Liver (tissue), 9 donors: ENCODE data around the gene CABCOCO1. TPM values are rescaled to one million over a fixed set of nuclear protein-coding genes. Genes with fewer than 3 reads are reported as not detected.

Experiments
- DNase-seq: peaks from one replicate; pipeline ENCODE4 v3.0.0-alpha.2; 2017; ENCODE audit warnings: low spot score
- H3K27ac ChIP-seq, 2 donors: one replicate each; pipeline ENCODE4 v1.7.0; 2013; ENCODE audit warnings: inconsistent platforms in 2 of 2, low read length in 2 of 2, control low read depth in 1 of 2, low read depth in 1 of 2, mild to moderate bottlenecking in 1 of 2
- H3K27me3 ChIP-seq, 4 donors: one replicate each; pipeline versions ENCODE4 v1.6.1 to v1.7.0; 2013; ENCODE audit warnings: low read length in 3 of 4, inconsistent platforms in 1 of 4, mild to moderate bottlenecking in 1 of 4, moderate library complexity in 1 of 4; ENCODE audit not compliant: control insufficient read depth in 4 of 4, insufficient read depth in 4 of 4
- H3K36me3 ChIP-seq, 4 donors: one replicate each; pipeline versions ENCODE4 v1.6.1 to v1.7.0; 2013; ENCODE audit warnings: low read length in 3 of 4, mild to moderate bottlenecking in 3 of 4, low read depth in 1 of 4, moderate library complexity in 1 of 4; ENCODE audit not compliant: control insufficient read depth in 4 of 4, insufficient read depth in 3 of 4
- H3K4me1 ChIP-seq, 4 donors: one replicate each; pipeline versions ENCODE4 v1.6.1 to v1.7.0; 2013; ENCODE audit warnings: low read length in 3 of 4, mild to moderate bottlenecking in 3 of 4, moderate library complexity in 1 of 4; ENCODE audit not compliant: control insufficient read depth in 4 of 4, insufficient read depth in 4 of 4
- H3K4me3 ChIP-seq, 3 donors: one replicate each; pipeline versions ENCODE4 v1.6.1 to v1.7.0; 2013; ENCODE audit warnings: low read length in 3 of 3, control low read depth in 1 of 3, low read depth in 1 of 3, mild to moderate bottlenecking in 1 of 3
- H3K9ac ChIP-seq, 2 donors: one replicate each; pipeline ENCODE4 v1.7.0; 2013; ENCODE audit warnings: low read length in 2 of 2, mild to moderate bottlenecking in 2 of 2, moderate library complexity in 2 of 2, control low read depth in 1 of 2, low read depth in 1 of 2
- H3K9me3 ChIP-seq, 4 donors: one replicate each; pipeline versions ENCODE4 v1.6.1 to v1.7.0; 2013; ENCODE audit warnings: low read length in 3 of 4; ENCODE audit not compliant: control insufficient read depth in 4 of 4
- ATF3 ChIP-seq: IDR thresholded peaks from 2 replicates; pipeline ENCODE4 v1.6.1; 2016; ENCODE audit warnings: antibody characterized with exemption
- CTCF ChIP-seq: fragments of 150-350 bp; IDR thresholded peaks from 2 replicates; pipeline ENCODE4 v1.5.1; 2017; ENCODE audit warnings: improper control_type of control experiment, low read depth, low read length; ENCODE audit not compliant: missing input control
- EGR1 ChIP-seq, 2 donors: IDR thresholded peaks; 2 replicates each; pipeline ENCODE4 v1.6.1; 2016 to 2018; ENCODE audit warnings: antibody characterized with exemption in 2 of 2, low read depth in 2 of 2
- FOXA1 ChIP-seq: IDR thresholded peaks from 2 replicates; pipeline ENCODE4 v1.6.1; 2016; ENCODE audit warnings: antibody characterized with exemption
- FOXA2 ChIP-seq: IDR thresholded peaks from 2 replicates; pipeline ENCODE4 v1.6.1; 2016; ENCODE audit warnings: antibody characterized with exemption
- HNF4A ChIP-seq, 2 donors: conservative IDR thresholded peaks; 2 replicates each; pipeline ENCODE4 v1.6.1; 2016; ENCODE audit warnings: antibody characterized with exemption in 2 of 2, mild to moderate bottlenecking in 2 of 2
- HNF4G ChIP-seq: IDR thresholded peaks from 2 replicates; pipeline ENCODE4 v1.6.1; 2016; ENCODE audit warnings: antibody characterized with exemption
- JUND ChIP-seq, 2 donors: IDR thresholded peaks; 2 replicates each; pipeline ENCODE4 v1.6.1; 2016; ENCODE audit warnings: antibody characterized with exemption in 2 of 2
- MAX ChIP-seq: IDR thresholded peaks from 2 replicates; pipeline ENCODE4 v1.6.1; 2016; ENCODE audit warnings: antibody characterized with exemption
- NR2F2 ChIP-seq: IDR thresholded peaks from 2 replicates; pipeline ENCODE4 v1.6.1; 2016; ENCODE audit warnings: antibody characterized with exemption
- RAD21 ChIP-seq, 2 donors: IDR thresholded peaks; 2 replicates each; pipeline ENCODE4 v1.6.1; 2016; ENCODE audit warnings: antibody characterized with exemption in 2 of 2, mild to moderate bottlenecking in 2 of 2
- REST ChIP-seq: IDR thresholded peaks from 2 replicates; pipeline ENCODE4 v1.6.1; 2016; ENCODE audit warnings: antibody characterized with exemption, mild to moderate bottlenecking
- RXRA ChIP-seq, 2 donors: IDR thresholded peaks; 2 replicates each; pipeline ENCODE4 v1.6.1; 2017 to 2018; ENCODE audit warnings: antibody characterized with exemption in 2 of 2, mild to moderate bottlenecking in 1 of 2
- SP1 ChIP-seq: IDR thresholded peaks from 2 replicates; pipeline ENCODE4 v1.6.1; 2018; ENCODE audit warnings: antibody characterized with exemption, mild to moderate bottlenecking
- TAF1 ChIP-seq: conservative IDR thresholded peaks from 2 replicates; pipeline ENCODE4 v1.6.1; 2016; ENCODE audit warnings: antibody characterized with exemption, mild to moderate bottlenecking
- ZBTB33 ChIP-seq: IDR thresholded peaks from 2 replicates; pipeline ENCODE4 v1.6.1; 2016; ENCODE audit warnings: antibody characterized with exemption
- WGBS: extraction: QIAGEN DNeasy Blood & Tissue Kit; methylation state at CpG from one replicate; pipeline ENCODE4 v1.1.7; 2013; 5-methylcytosine and 5-hydroxymethylcytosine counted together
- polyA plus RNA-seq, 2 donors: library from polyadenylated mRNA; stranded (reverse) in 1 of 2; unstranded in 1 of 2; fragments of 200-250 nt in 1 of 2; fragments of >200 nt in 1 of 2; fragmentation: Nextera tagmentation in 1 of 2; extraction: Ambion mirVana in 1 of 2; gene quantifications; one replicate each; pipeline versions ENCODE4 v1.2.1 to v1.2.3, GENCODE V29; 2013 to 2015
- total RNA-seq, 2 donors: library from RNA; depleted of rRNA; stranded (reverse); fragments of >200 nt; gene quantifications; one replicate each; pipeline ENCODE4 v1.2.3, GENCODE V29; 2014
- donor health status: healthy.
- donor health status: healthy.
- donor health status: healthy.
- donor health status: healthy.
- donor health status: healthy.

CABCOCO1 gene
- total and polyA plus RNA-seq, 4 donors, result 0.09 to 0.20 TPM; not detected in 2

- TF ChIP-seq TAF1, result no peak
These were observed 126.3 kb downstream of the CABCOCO1 start (continued) for GRCh38 chr10:61789031-61789430.

- no peak overlapping the region for H3K27ac ChIP-seq
- no peaks in the 10 kb centered on the region for H3K4me1 ChIP-seq
- 46% methylated on average over 2 of the region's 2 CpGs for WGBS
- TF ChIP-seq HNF4G (no peak), FOXA2 (no peak), NR2F2 (peak; percentile 29), REST (no peak), RXRA (IDR thresholded peaks at IDR 0.05) (peak in 1 of 2 donors; percentile 25), JUND (IDR thresholded peaks at IDR 0.05) (no peak)
- no peak for DNase-seq
- no peaks in the 10 kb centered on the region for H3K9me3 ChIP-seq
- H3K27me3 ChIP-seq, result no peaks in the 10 kb centered on the region
- no peak overlapping the region for H3K4me3 ChIP-seq
- no peak overlapping the region for H3K9ac ChIP-seq
- no peaks in the 10 kb centered on the region for H3K36me3 ChIP-seq
These were observed 128.5 kb downstream of the CABCOCO1 start for GRCh38 chr10:61791216-61791615.

GRCh38 chr10:61792097-61792716, 129.5 kb downstream of the CABCOCO1 start:
- TF ChIP-seq JUND (IDR thresholded peaks at IDR 0.05), result no peak
- no peak for TF ChIP-seq MAX
- no peak for TF ChIP-seq ZBTB33
- no peak for TF ChIP-seq REST
- TF ChIP-seq RXRA (IDR thresholded peaks at IDR 0.05), result no peak
- no peak for TF ChIP-seq SP1
- TF ChIP-seq HNF4G, result no peak
- TF ChIP-seq HNF4A (conservative IDR thresholded peaks at IDR 0.05), result no peak
- no peak for TF ChIP-seq EGR1 (IDR thresholded peaks at IDR 0.05; ENCODE audit: low read depth in 2 of 2)
- TF ChIP-seq FOXA2, result no peak
- no peak for TF ChIP-seq CTCF
- no peak for TF ChIP-seq ATF3
- no peak for TF ChIP-seq RAD21 (IDR thresholded peaks at IDR 0.05)
- TF ChIP-seq NR2F2, result no peak
- no peak for TF ChIP-seq FOXA1
- Histone ChIP-seq H3K9me3 (no peaks in the 10 kb centered on the region), H3K4me1 (no peaks in the 10 kb centered on the region), H3K4me3 (no peak overlapping the region), H3K36me3 (no peaks in the 10 kb centered on the region), H3K9ac (no peak overlapping the region), H3K27me3 (no peaks in the 10 kb centered on the region), H3K27ac (no peak overlapping the region)
- DNase-seq, result no peak
- WGBS, result 97% methylated on average over 1 of the region's 1 CpG
